RCC 7860 (cell line): ENCODE data around the gene TXNIP.
"Not testable (repeated sequence)": the region's sequence is repeated elsewhere in the genome, so short reads cannot be mapped to it uniquely, and the experiment has no call there.

ENCODE experiments used
- DNase-seq: peaks from one replicate; pipeline ENCODE4 v3.0.0-alpha.2; 2015; ENCODE audit warnings: low spot score
- FAIRE-seq: peaks from 2 replicates; lab custom pipeline; 2012; peaks lifted over from hg19 to GRCh38; lab: Jason Lieb, UNC

Gene TXNIP, protein sequence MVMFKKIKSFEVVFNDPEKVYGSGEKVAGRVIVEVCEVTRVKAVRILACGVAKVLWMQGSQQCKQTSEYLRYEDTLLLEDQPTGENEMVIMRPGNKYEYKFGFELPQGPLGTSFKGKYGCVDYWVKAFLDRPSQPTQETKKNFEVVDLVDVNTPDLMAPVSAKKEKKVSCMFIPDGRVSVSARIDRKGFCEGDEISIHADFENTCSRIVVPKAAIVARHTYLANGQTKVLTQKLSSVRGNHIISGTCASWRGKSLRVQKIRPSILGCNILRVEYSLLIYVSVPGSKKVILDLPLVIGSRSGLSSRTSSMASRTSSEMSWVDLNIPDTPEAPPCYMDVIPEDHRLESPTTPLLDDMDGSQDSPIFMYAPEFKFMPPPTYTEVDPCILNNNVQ

DNA sequence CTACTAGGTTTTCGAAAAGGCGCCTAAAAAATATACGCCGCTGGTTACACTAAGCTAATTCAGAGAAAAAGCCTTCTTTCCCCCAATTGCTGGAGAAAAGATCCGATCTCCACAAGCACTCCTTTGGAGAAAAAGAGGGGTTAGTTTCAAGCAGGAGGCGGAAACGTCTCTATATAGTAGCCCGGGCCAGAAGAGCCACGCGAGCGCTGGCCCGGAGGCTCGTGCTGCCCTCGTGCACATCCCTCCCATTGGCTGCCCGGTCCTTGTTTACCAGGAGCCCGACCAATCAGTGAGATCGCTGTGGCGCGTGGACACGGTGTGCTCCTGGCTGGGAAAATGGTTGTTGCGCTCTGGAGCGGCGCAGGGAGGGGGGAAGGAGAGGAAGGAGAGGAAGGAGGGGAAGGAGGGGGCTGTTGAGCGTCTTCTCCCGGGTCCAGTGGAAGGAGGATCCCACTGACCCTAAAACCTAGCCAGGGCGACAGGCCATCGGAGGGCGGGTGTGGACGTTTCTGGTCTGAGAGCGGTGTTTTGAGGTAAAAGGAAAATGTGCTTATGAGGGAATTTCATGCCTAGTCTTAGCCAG, at the start of gene TXNIP:
Gene TXNIP (minus strand): TSS at position 147 of the 583 bp plus-strand sequence. CDS start 313 bp downstream, outside the sequence.
- peak; percentile 70 for FAIRE-seq
- DNase-seq: peak; percentile 86

DNA sequence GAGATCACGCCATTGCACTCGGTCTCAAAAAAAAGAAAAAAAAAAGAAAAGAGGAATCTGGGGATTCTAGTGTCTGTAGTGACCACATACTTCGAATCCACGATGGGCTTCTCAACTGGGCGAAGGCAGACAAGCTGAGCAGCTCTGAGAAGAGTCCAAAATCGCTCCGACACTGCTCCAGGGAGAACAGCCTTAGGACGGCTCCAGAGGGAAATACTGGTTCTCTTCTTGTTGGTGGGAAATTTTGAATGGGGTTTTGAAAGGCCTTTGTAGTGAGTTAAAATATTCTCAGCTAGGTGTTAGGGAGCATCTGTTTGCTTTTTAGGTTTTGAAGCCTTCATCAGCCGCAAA, 43.4 kb upstream of the TXNIP start:
- DNase-seq (no peak), FAIRE-seq (no peak)

GRCh38 chr1:146036965-146037646, 40.7 kb upstream of the TXNIP start:
- no peak for FAIRE-seq
- peak; percentile 91 for DNase-seq

- no peak for FAIRE-seq
- DNase-seq: no peak
Observed at GRCh38 chr1:146036241-146036964, 40.0 kb upstream of the TXNIP start.

- no peak for FAIRE-seq
- peak; percentile 32 for DNase-seq
Observed at GRCh38 chr1:146035048-146035423, 38.7 kb upstream of the TXNIP start.

DNA sequence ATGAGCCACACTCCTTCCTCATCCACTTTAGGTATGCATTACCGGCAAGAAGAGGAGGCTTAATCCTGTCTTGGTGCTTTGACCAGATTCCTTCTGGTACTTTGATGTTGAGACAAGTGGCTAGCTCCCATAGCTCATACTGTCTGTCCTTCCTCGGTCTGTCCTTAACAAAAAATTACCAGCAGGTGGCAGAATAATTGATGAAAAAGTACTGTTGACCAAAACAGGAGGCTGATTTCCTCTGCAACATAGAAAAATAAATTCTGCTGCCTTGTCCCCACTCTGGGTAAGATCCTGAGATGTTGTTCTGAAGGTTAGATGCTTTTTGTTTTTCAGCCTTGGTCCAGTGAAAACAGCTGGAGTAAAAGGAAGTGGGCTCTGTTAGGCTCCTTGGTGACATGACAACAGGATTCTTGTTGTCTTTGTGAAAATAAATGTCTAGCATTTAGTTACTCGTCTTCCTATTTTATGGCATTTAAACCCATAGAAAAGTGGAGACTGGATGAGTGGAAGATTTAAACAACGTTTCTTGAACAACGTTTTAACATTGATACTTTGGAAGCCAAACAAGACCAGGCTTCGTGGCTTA, 36.3 kb upstream of the TXNIP start:
- FAIRE-seq: no peak
- DNase-seq: peak; percentile 52

- FAIRE-seq (no peak), DNase-seq (no peak)
Observed at GRCh38 chr1:146031476-146031875, 35.1 kb upstream of the TXNIP start.

DNA sequence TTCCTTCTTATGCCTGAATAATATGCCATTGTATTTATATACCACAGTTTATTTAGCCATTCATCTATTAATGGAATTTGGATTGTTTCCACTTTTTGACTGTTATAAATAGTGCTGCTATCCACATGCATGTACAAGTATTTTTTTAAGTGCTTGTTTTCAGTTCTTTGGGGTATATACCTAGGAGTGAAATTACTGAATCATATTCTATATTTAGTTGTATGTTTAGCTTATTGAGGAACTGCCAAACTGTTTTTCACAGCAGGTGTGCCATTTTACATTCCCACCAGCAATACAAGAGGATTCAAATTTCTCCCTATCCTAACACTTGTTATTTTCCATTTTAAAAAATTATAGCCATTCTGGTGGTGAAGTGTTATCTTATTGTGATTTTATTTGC, 32.7 kb upstream of the TXNIP start:
- no peak for DNase-seq
- FAIRE-seq: no peak

DNA sequence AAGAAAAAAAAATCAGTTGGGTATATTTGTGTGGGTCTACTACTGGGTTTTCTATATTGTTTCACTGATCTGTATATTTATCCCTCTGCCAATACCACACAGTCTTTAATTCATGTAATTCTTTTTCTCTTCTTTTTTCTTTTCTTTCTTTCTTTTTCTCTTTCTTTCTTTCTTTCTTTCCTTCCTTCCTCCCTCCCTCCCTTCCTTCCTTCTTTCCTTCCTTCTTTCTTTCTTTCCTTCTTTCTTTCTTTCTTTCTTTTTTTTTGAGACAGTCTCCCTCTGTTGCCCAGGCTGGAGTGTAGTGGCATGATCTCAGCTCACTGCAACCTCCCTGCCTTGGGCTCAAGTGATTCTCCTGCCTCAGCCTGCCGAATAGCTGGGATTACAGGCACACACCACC, 30.3 kb upstream of the TXNIP start:
- FAIRE-seq, DNase-seq: not testable (repeated sequence)

DNA sequence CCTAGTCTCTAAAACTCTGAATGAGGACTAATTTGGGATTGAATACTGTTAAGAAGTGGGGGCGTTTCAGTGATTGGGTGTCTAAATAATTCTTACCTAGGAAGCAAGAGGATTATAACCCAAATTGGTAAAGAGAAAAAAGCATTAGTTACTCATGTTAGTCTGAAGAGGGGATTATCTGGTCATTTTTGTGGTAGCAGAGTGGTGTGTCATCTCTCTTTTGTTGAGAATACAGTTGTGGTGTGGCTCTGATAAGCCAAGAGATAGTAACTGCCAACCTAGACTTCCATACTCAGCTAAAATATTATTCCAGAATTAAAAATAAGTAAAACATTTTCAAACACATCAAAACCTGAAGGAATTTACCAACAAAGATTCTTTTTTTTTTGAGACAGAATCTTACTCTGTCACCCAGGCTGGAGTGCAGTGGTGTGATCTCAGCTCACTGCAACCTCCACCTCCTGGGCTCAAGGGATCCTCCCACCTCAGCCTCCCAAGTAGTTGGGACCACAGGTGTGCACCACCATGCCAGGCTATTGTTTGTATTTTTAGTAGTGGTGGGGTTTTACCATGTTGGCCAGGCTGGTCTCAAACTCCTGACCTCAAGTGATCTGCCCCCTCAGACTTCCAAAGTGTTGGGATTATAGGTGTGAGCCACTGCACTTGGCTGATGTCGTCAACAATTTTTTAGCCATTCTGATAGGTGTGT, 29.6 kb upstream of the TXNIP start:
- not testable (repeated sequence) for FAIRE-seq, DNase-seq

GRCh38 chr1:146022403-146023127, 26.2 kb upstream of the TXNIP start:
- no peak for FAIRE-seq
- DNase-seq: no peak

DNA sequence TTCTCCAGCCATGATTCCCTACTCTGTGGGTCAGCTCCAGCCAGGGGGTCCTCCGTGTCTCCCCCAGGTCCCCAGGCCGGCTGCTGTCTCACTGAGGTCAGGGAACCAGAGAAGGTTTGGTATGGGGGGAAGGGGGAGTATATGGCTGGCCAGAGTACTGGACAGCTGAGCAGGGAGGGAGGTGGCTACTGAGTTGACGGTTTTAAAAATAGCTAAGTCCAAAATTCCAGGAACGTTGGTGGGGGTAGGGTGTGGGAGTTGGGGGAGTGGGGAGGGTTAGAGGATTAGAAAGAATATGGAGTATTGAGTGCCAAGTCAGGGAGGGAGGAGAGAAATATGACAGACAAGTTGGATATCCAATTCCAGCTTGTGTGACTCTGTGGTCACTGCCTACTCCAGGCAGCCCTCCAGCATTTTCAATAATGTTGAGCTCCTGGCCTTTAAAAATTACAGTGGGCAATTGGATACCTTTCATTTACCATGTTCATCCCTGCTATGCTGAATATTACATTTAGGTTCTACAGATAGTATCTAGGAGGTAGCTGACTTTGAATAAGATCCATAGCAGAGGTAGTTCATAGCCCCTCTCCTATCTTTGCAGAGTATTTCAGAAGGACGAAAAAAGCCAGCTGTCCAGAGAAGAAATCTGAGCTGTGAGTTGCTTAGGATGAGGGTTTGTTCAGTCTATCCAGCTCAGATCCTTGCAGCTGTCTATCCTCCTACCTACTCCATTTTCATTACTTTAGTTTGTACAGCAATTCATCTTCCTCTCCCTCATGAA, 25.4 kb upstream of the TXNIP start, which contains the start of gene HJV:
Gene HJV (minus strand): TSS at position 114 of the 781 bp plus-strand sequence. CDS start 1,504 bp downstream, outside the sequence.
- FAIRE-seq (no peak), DNase-seq (no peak)

DNA sequence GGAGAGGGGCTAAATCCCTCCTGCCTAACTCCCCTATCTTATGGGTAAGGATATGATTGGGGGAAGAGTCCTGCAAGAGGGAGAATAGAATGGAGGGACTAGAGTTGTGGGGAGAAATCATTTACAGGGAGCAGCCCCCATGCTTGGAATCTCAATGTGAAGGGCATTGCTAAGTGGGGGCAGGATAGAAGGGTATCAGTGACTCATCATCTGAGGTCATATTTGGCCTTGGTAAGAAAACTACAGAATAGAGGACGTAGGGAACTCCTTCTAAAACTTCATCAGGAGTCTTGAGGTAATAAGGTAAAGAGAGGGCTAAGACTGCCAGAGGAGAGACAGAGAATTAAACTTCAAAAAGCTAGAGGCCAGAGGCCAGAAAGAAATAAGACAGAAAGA, 24.7 kb upstream of the TXNIP start:
- DNase-seq (no peak), FAIRE-seq (no peak)

DNA sequence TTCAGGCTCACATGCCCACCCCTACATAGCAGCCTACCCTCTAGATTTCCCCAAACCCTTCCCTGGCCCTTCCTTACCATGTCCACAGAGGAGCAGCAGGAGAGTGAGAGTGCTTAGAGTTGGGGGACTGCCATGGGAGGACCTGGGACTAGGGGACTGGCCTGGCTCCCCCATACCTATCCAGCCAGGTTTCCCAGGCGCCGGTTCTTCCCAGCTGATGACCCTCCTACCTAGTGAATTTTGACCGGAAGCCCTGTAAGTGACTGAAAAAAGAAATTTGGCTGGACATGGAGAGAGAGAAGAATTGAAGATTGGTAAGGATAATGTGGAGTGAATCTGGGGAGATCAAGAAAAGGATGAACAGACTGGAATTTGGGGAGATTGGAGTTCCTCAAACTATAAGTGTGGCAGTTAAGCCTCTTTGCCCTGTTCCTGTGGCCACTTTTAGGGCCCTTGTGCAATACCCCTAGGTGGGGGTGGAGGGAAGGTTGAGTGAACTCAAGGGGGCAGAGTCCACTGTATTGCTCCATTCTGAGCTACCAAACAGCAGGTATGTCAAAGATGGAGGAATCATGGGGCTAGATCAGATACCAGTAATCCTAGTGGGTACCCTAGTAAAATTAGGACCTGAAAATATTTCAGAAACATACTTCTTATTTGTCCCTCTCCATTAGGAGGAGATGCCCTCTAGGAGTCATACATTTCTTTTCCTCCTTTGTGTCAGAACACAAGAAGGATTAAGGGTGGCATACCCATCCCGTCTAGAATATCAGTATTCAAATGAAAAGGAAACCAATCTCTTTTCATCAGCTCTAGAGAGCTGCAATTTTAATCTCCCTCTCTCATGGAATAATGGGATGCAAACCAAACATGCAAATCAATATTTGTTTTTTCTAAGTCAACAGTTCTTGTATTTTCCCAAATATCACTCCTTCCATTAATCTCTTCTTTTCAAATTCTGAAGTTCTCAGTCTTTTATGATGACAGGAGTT, 24.0 kb upstream of the TXNIP start:
- DNase-seq (no peak), FAIRE-seq (no peak)

DNA sequence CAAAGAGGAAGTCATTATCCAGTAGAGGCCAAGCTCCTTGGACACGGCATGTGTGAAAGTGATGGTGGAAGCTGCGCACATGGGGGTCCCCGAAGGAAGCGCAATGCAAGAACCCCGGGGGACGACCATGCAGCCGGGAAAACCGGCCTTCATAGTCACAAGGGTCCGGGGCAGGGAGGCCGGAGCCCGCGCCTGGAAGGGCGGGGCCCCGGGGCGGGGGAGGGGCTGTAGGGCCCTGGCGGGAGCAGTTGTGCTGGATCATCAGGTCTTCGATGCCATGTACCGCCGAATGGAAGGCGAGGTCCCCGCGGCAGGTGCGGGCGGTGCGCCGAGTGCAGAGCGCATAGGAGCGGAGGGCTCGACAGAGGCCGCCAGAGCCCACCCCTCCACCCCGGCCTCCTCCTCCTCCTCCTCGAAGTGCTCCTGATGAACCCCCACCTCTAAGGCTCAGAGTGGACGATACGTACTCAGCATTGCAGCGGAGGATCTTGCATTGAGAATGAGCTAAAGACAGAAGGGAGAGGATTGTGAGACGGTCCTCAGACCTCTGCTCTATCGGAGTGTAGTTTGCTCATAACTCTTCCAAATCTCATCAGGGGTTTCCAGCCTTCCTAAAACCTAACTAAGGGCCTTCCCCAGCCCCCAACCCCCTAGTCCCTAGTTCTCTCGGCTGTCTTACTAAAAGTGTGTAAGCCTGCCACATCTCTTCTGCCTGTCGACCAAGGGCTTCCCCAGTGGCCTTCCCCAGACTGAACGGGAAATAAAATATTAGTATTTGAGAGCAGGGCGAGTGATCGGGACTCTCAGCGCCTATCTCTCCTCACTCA, 23.1 kb upstream of the TXNIP start:
- FAIRE-seq: no peak
- DNase-seq: no peak

GRCh38 chr1:146016891-146017290, 20.5 kb upstream of the TXNIP start:
- DNase-seq (no peak), FAIRE-seq (no peak)

DNA sequence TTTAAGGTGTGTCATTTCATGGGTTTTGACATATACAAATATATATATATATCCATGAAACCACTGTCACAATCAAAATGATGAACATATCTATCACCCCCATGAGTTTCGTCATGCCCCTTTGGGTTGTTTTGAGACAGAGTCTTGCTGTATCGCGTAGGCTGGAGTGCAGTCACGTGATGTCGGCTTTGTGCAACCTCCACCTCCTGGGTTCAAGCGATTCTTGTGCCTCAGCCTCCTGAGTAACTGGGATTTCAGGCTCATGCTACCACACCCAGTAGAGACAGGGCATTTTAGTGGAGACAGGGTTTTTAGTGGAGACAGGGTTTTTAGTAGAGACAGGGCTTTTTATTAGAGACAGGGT, 17.2 kb upstream of the TXNIP start:
- DNase-seq (no peak), FAIRE-seq (no peak)
